B cell (primary cell): ENCODE measurements around the gene SFTPB.

ENCODE experiments used
- EZH2 ChIP-seq: IDR thresholded peaks from 2 replicates; pipeline ENCODE4 v1.6.1; 2012; ENCODE audit warnings: borderline replicate concordance, low read depth, mild to moderate bottlenecking, moderate library complexity, low read length; ENCODE audit not compliant: insufficient read depth, poor library complexity, severe bottlenecking
- TF ChIP-seq, protein P1 (sequence below): fragments of 200-600 bp; IDR thresholded peaks from one replicate; pipeline ENCODE4 v1.8.0; 2022; ENCODE audit warnings: antibody characterized with exemption, mild to moderate bottlenecking

- TF ChIP-seq, protein P1, sequence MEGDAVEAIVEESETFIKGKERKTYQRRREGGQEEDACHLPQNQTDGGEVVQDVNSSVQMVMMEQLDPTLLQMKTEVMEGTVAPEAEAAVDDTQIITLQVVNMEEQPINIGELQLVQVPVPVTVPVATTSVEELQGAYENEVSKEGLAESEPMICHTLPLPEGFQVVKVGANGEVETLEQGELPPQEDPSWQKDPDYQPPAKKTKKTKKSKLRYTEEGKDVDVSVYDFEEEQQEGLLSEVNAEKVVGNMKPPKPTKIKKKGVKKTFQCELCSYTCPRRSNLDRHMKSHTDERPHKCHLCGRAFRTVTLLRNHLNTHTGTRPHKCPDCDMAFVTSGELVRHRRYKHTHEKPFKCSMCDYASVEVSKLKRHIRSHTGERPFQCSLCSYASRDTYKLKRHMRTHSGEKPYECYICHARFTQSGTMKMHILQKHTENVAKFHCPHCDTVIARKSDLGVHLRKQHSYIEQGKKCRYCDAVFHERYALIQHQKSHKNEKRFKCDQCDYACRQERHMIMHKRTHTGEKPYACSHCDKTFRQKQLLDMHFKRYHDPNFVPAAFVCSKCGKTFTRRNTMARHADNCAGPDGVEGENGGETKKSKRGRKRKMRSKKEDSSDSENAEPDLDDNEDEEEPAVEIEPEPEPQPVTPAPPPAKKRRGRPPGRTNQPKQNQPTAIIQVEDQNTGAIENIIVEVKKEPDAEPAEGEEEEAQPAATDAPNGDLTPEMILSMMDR: no peak
- no peak for TF ChIP-seq EZH2
Observed at GRCh38 chr2:85681776-85682175, 13.8 kb upstream of the SFTPB start.
